SK-N-SH (cell line): ENCODE measurements around the gene KRTAP15-1. TPM values are rescaled to one million over a fixed set of nuclear protein-coding genes. Genes with fewer than 3 reads are reported as not detected.

Experiments
- CTCF ChIA-PET: fragments of 300-600, 350-600 bp; formaldehyde crosslinking; extraction: SDS; loops from one replicate; lab custom pipeline; 2021; lab: Yijun Ruan, JAX
- POLR2A ChIA-PET: fragments of 350-600 bp; sonication (Branson Sonifier 250); formaldehyde crosslinking; extraction: SDS; loops from one replicate; lab custom pipeline; 2020; ENCODE audit warnings: antibody characterized with exemption, inconsistent platforms; lab: Yijun Ruan, JAX
- DNase-seq: peaks from one replicate; pipeline ENCODE4 v3.0.0; 2012
- H2AFZ ChIP-seq: fragments of 200-600 bp; sonication (generic); 2 replicates; pipeline ENCODE4 v1.8.1; 2016; ENCODE audit warnings: antibody characterized with exemption, mild to moderate bottlenecking, low read depth
- H3F3A ChIP-seq: fragments of 200-600 bp; sonication (generic); replicated peaks from 2 replicates; pipeline ENCODE3; 2016; ENCODE audit warnings: antibody characterized with exemption, mild to moderate bottlenecking; ENCODE audit not compliant: insufficient read depth
- H3K27ac ChIP-seq, 2 experiments: fragments of 200-500 bp in 1 of 2; fragments of 200-600 bp in 1 of 2; sonication (Bioruptor generic) in 1 of 2; sonication (generic), shearing (Covaris generic) in 1 of 2; 2 replicates each; pipeline versions ENCODE4 v1.5.1 to v1.6.1; 2014 to 2016; ENCODE audit warnings: low read depth in 2 of 2, inconsistent platforms in 1 of 2, low read length in 1 of 2, mild to moderate bottlenecking in 1 of 2, mixed read lengths in 1 of 2
- H3K27me3 ChIP-seq: fragments of 200-600 bp; sonication (generic), shearing (Covaris generic); 2 replicates; pipeline ENCODE4 v1.6.1; 2016; ENCODE audit warnings: mixed run types; ENCODE audit not compliant: insufficient read depth
- H3K36me3 ChIP-seq, 2 experiments: fragments of 200-500 bp in 1 of 2; fragments of 200-600 bp in 1 of 2; sonication (Bioruptor generic) in 1 of 2; sonication (generic) in 1 of 2; replicated peaks in 1 of 2; 2 replicates each; pipeline versions ENCODE3 to v1.5.1; 2014 to 2016; ENCODE audit warnings: low read length in 1 of 2, mild to moderate bottlenecking in 1 of 2; ENCODE audit not compliant: insufficient read depth in 2 of 2, control insufficient read depth in 1 of 2
- H3K4me1 ChIP-seq, 2 experiments: fragments of 200-500 bp in 1 of 2; fragments of 200-600 bp in 1 of 2; sonication (Bioruptor generic) in 1 of 2; sonication (generic), shearing (Covaris generic) in 1 of 2; 2 replicates each; pipeline versions ENCODE4 v1.5.1 to v1.6.1; 2014 to 2016; ENCODE audit warnings: low read depth in 1 of 2, low read length in 1 of 2, mixed run types in 1 of 2; ENCODE audit not compliant: insufficient read depth in 2 of 2, control insufficient read depth in 1 of 2
- H3K4me2 ChIP-seq: fragments of 200-600 bp; sonication (generic), shearing (Covaris generic); 2 replicates; pipeline ENCODE4 v1.6.1; 2017; ENCODE audit warnings: mixed run types
- H3K4me3 ChIP-seq, 2 experiments: fragments of 200-500 bp in 1 of 2; fragments of 200-600 bp in 1 of 2; sonication (Bioruptor generic) in 1 of 2; sonication (generic), shearing (Covaris generic) in 1 of 2; 2 replicates each; pipeline versions ENCODE4 v1.5.1 to v1.8.1; 2014 to 2016; ENCODE audit warnings: low read depth in 2 of 2, inconsistent platforms in 1 of 2, low read length in 1 of 2, mild to moderate bottlenecking in 1 of 2, mixed read lengths in 1 of 2, moderate library complexity in 1 of 2
- H3K79me2 ChIP-seq: fragments of 200-600 bp; sonication (generic); 2 replicates; pipeline ENCODE4 v1.8.1; 2017; ENCODE audit warnings: mild to moderate bottlenecking; ENCODE audit not compliant: insufficient read depth
- H3K9ac ChIP-seq: fragments of 200-600 bp; sonication (generic); 2 replicates; pipeline ENCODE4 v1.6.1; 2017; ENCODE audit warnings: mixed run types
- H3K9me2 ChIP-seq: fragments of 200-600 bp; sonication (generic); 2 replicates; pipeline ENCODE4 v1.6.1; 2017; ENCODE audit warnings: mixed run types
- H3K9me3 ChIP-seq: fragments of 200-600 bp; sonication (generic); 2 replicates; pipeline ENCODE4 v1.6.1; 2017; ENCODE audit warnings: mixed run types, mild to moderate bottlenecking, moderate library complexity
- H4K20me1 ChIP-seq: fragments of 200-600 bp; sonication (generic); 2 replicates; pipeline ENCODE4 v1.6.1; 2017; ENCODE audit warnings: mild to moderate bottlenecking, mixed run types; ENCODE audit not compliant: insufficient read depth
- FOXJ3 ChIP-seq: sonication (generic); formaldehyde crosslinking; IDR thresholded peaks from 2 replicates; pipeline ENCODE4 v1.5.1; 2020; ENCODE audit warnings: mild to moderate bottlenecking, missing genetic modification reagents
- MEF2A ChIP-seq: IDR thresholded peaks from 2 replicates; pipeline ENCODE4 v1.4.0; 2012; ENCODE audit warnings: low read depth, borderline replicate concordance
- MXI1 ChIP-seq: IDR thresholded peaks from 2 replicates; pipeline ENCODE4 v1.6.1; 2012; ENCODE audit warnings: mild to moderate bottlenecking, low read depth, low read length, improper control_type of control experiment
- NFIC ChIP-seq: IDR thresholded peaks from 2 replicates; pipeline ENCODE4 v1.4.0; 2012; ENCODE audit warnings: borderline replicate concordance
- NRF1 ChIP-seq: IDR thresholded peaks from 2 replicates; pipeline ENCODE4 v1.6.1; 2012; ENCODE audit warnings: low read depth, mild to moderate bottlenecking, low read length
- RAD21 ChIP-seq: IDR thresholded peaks from 2 replicates; pipeline ENCODE4 v1.6.1; 2012; ENCODE audit warnings: mild to moderate bottlenecking, low read length
- RFX5 ChIP-seq: IDR thresholded peaks from 2 replicates; pipeline ENCODE4 v1.6.1; 2012; ENCODE audit warnings: mild to moderate bottlenecking, improper control_type of control experiment, low read length
- SMC3 ChIP-seq: IDR thresholded peaks from 2 replicates; pipeline ENCODE4 v1.6.1; 2012; ENCODE audit warnings: low read depth, low read length, improper control_type of control experiment
- TCF12 ChIP-seq: IDR thresholded peaks from 2 replicates; pipeline ENCODE4 v1.4.0; 2012
- WGBS: methylation state at CpG from one replicate; pipeline ENCODE4 v1.1.6; 2017; ENCODE audit warnings: low lambda C conversion rate; 5-methylcytosine and 5-hydroxymethylcytosine counted together
- polyA plus RNA-seq, 3 experiments: library from polyadenylated mRNA; depleted of rRNA; stranded (reverse); fragments of >200 nt; gene quantifications; 2 replicates each; pipeline ENCODE4 v1.2.3, GENCODE V29; 2012
- TF ChIP-seq, protein P1 (sequence below): IDR thresholded peaks from 2 replicates; pipeline ENCODE4 v1.4.0; 2012; ENCODE audit warnings: low read depth, borderline replicate concordance
- TF ChIP-seq, protein P2 (sequence below): fragments of 150-350 bp; IDR thresholded peaks from 2 replicates; pipeline ENCODE4 v1.6.1; 2017; ENCODE audit warnings: antibody characterized with exemption, low read length, low read depth, borderline replicate concordance
- TF ChIP-seq, protein P3 (sequence below): fragments of 200-600 bp; sonication (generic); IDR thresholded peaks from 2 replicates; pipeline ENCODE4 v1.6.1; 2017; ENCODE audit warnings: antibody characterized with exemption, mild to moderate bottlenecking, moderate library complexity
- TF ChIP-seq, protein P4 (sequence below): IDR thresholded peaks from 2 replicates; pipeline ENCODE4 v1.4.0; 2012; ENCODE audit warnings: low read depth
- TF ChIP-seq, protein P5 (sequence below): IDR thresholded peaks from 2 replicates; pipeline ENCODE4; 2012

Gene KRTAP15-1
- polyA plus RNA-seq, 1 of the 3 experiments (the other 2 are of a cell fraction) = not detected

DNA sequence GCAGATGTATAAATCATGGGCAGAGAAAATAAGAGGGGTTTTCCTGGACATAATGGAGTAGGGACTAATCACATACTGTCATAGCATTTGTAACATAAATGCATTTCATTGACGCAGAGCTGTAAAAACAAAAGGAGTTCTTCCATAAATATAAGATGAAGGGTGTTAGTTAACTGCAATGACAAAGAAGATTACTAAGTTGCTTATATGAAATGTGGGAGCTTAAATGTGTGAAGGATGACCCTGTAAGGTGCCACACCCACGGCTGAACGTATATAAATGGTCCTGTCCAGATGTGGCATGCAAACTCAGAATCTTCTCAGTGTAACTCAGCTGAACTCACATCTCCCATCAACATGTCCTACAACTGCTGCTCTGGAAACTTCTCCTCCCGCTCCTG, 44.3 kb upstream of the KRTAP15-1 start, which contains the start of gene KRTAP13-1 (continued):
- TF ChIP-seq, protein P1, sequence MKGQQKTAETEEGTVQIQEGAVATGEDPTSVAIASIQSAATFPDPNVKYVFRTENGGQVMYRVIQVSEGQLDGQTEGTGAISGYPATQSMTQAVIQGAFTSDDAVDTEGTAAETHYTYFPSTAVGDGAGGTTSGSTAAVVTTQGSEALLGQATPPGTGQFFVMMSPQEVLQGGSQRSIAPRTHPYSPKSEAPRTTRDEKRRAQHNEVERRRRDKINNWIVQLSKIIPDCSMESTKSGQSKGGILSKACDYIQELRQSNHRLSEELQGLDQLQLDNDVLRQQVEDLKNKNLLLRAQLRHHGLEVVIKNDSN = no peak
- TF ChIP-seq MEF2A (no peak), TCF12 (no peak), NFIC (no peak), MXI1 (no peak), SMC3 (no peak)
- TF ChIP-seq, protein P2, sequence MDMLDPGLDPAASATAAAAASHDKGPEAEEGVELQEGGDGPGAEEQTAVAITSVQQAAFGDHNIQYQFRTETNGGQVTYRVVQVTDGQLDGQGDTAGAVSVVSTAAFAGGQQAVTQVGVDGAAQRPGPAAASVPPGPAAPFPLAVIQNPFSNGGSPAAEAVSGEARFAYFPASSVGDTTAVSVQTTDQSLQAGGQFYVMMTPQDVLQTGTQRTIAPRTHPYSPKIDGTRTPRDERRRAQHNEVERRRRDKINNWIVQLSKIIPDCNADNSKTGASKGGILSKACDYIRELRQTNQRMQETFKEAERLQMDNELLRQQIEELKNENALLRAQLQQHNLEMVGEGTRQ = no peak
- TF ChIP-seq, all 33 proteins: peak for 0

DNA sequence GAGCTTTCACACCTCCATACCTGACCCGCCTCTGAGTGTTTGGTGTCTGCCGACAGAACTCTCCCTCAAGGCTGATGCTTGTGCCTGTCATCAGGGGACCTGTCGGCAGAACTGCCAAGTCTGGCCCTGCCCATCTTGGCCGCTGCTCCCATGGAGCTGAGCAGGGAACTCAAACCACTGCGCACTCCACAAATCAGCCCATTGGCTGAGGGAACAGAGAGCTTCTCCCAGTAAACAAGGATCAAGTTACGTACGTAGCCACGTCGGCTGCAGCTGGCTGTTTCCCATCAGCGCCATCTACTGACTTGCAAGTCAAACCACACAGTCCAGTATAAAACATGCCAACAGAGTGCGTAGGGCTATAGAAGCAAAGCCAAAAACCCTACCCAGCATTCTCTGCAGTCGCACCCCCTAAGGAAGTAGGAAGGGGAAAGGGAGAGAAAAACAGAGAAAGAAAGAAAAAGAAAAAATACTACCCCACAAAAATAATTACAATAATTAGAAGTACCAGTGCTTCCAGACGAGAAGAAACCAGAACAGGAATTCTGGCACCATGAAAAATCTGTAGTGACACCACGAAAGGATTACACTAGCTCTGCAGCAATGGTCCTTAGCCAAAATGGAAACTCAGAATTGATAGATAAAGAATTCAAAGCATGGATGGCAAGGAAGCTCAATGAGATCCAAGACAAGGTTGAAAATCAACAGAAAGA, 31.1 kb upstream of the KRTAP15-1 start:
- Histone ChIP-seq H3K79me2 (no peaks in the 10 kb centered on the region), H3K9me2 (no peaks in the 10 kb centered on the region), H3K27me3 (no peaks in the 10 kb centered on the region), H3K9ac (no peak overlapping the region), H3K4me2 (peak overlapping the region; percentile 71), H3K36me3 (no peaks in the 10 kb centered on the region), H3K4me3 (peak overlapping the region; percentile 21 to 38), H3K27ac (no peak overlapping the region), H3K4me1 (peaks cover 0 to 5% of the 10 kb centered on the region in 2 experiments; a peak in 1 of 4 replicates), H2AFZ (peak overlapping the region; percentile 85; the same call in 1 of the 2 replicates), H3F3A (no peaks in the 10 kb centered on the region), H4K20me1 (no peaks in the 10 kb centered on the region), H3K9me3 (no peaks in the 10 kb centered on the region)
- ChIA-PET CTCF (interaction anchor here (0.5 to 1.9 kb wide), 14 partner anchors 9 to 68 kb away, joined by 3 to 14 read pairs (median 4); partner anchors contain the start of gene KRTAP13-4), POLR2A (no interaction called here)
- peak; percentile 49 for DNase-seq
- TF ChIP-seq, protein P3, sequence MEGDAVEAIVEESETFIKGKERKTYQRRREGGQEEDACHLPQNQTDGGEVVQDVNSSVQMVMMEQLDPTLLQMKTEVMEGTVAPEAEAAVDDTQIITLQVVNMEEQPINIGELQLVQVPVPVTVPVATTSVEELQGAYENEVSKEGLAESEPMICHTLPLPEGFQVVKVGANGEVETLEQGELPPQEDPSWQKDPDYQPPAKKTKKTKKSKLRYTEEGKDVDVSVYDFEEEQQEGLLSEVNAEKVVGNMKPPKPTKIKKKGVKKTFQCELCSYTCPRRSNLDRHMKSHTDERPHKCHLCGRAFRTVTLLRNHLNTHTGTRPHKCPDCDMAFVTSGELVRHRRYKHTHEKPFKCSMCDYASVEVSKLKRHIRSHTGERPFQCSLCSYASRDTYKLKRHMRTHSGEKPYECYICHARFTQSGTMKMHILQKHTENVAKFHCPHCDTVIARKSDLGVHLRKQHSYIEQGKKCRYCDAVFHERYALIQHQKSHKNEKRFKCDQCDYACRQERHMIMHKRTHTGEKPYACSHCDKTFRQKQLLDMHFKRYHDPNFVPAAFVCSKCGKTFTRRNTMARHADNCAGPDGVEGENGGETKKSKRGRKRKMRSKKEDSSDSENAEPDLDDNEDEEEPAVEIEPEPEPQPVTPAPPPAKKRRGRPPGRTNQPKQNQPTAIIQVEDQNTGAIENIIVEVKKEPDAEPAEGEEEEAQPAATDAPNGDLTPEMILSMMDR = peak; percentile 70
- TF ChIP-seq, protein P4, sequence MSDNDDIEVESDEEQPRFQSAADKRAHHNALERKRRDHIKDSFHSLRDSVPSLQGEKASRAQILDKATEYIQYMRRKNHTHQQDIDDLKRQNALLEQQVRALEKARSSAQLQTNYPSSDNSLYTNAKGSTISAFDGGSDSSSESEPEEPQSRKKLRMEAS = peak; percentile 39; the same call in 1 of the 2 replicates
- TF ChIP-seq RAD21 (peak; percentile 63), FOXJ3 (CRISPR knock-in tag) (no peak), NFIC (peak; percentile 8; the same call in 1 of the 2 replicates), NRF1 (0 out of 2 replicates have a peak, but pooled peaks have one; percentile 28), SMC3 (peak; percentile 32), RFX5 (peak; percentile 60; the same call in 1 of the 2 replicates)
- TF ChIP-seq, protein P5, sequence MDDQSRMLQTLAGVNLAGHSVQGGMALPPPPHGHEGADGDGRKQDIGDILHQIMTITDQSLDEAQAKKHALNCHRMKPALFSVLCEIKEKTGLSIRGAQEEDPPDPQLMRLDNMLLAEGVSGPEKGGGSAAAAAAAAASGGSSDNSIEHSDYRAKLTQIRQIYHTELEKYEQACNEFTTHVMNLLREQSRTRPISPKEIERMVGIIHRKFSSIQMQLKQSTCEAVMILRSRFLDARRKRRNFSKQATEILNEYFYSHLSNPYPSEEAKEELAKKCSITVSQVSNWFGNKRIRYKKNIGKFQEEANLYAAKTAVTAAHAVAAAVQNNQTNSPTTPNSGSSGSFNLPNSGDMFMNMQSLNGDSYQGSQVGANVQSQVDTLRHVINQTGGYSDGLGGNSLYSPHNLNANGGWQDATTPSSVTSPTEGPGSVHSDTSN = no peak
- 4% methylated on average over 14 of the region's 14 CpGs for WGBS
